Measurements from ENCODE around the gene MRPL38. TPM values are rescaled to one million over a fixed set of nuclear protein-coding genes. Genes with fewer than 3 reads are reported as not detected.

Gene MRPL38
- total RNA-seq, 2 donors from 2014 or later = 103 to 118 TPM

DNA sequence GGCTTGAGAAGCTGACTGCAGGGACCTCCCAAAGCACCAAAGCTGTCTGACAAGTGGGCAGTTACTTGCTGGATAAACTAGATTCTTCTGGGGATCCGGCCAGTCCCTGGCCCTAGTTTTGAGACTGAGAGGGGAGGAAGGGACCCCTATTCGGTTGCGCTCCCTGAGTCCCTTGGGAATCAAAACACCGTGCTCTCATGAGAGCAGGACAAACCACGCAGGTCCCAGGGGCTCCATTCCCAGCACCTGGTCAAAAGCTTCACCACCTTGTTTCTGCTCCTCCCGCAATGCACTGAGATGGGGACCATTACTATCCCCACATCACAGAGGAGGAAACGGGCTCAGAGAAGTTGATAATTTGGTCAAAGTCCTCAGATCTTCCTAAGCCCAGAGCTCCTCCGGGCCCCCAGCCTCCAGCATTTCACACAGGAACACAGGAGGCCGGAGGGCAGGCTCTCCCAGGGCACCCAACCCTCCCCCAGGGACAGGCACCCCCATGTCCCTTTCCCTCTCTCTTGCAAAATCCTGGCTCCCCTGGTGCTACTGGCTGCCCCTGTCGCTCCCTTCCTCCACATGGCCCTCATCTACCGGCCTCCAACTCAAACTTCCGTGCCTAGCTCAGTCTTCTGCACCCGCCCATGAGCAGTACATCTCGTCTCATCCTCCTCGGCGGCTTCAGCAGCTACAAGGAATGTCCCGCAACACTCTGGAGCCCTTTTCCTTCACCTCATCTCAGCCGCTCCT lies 11.2 kb downstream of the MRPL38 start:
- 93 to 96% methylated on average over 14 to 18 of the region's 18 CpGs for WGBS, 2 experiments (ENCODE audit: insufficient coverage in 1 of 2, insufficient read length in 1 of 2)
- Mint-ChIP-seq H3K4me1 (peaks cover 24% of the 10 kb centered on the region), H3K4me3 (no peak overlapping the region), H3K36me3 (ENCODE audit: low read depth) (peaks cover 20% of the 10 kb centered on the region), H3K27ac (no peak overlapping the region), H3K27me3 (ENCODE audit: insufficient read depth) (no peaks in the 10 kb centered on the region), H3K9me3 (no peaks in the 10 kb centered on the region)
- Histone ChIP-seq H3K27me3 (ENCODE audit: control insufficient read depth, insufficient read depth, low read length, poor library complexity, severe bottlenecking) (no peaks in the 10 kb centered on the region), H3K9ac (ENCODE audit: extremely low read depth, low read length, poor library complexity, severe bottlenecking) (no peak overlapping the region), H3K4me3 (ENCODE audit: low read length) (no peak overlapping the region), H3K4me1 (ENCODE audit: control insufficient read depth, insufficient read depth, low read length) (peaks cover 12% of the 10 kb centered on the region), H3K27ac (ENCODE audit: low read depth, low read length) (no peak overlapping the region), H3K9me3 (ENCODE audit: control insufficient read depth, low read length) (no peaks in the 10 kb centered on the region), H3K36me3 (ENCODE audit: control insufficient read depth, insufficient read depth, low read length) (peaks cover 22% of the 10 kb centered on the region)
- DNase-seq = no peak
- TF ChIP-seq, protein P1, sequence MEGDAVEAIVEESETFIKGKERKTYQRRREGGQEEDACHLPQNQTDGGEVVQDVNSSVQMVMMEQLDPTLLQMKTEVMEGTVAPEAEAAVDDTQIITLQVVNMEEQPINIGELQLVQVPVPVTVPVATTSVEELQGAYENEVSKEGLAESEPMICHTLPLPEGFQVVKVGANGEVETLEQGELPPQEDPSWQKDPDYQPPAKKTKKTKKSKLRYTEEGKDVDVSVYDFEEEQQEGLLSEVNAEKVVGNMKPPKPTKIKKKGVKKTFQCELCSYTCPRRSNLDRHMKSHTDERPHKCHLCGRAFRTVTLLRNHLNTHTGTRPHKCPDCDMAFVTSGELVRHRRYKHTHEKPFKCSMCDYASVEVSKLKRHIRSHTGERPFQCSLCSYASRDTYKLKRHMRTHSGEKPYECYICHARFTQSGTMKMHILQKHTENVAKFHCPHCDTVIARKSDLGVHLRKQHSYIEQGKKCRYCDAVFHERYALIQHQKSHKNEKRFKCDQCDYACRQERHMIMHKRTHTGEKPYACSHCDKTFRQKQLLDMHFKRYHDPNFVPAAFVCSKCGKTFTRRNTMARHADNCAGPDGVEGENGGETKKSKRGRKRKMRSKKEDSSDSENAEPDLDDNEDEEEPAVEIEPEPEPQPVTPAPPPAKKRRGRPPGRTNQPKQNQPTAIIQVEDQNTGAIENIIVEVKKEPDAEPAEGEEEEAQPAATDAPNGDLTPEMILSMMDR (conservative IDR thresholded peaks at IDR 0.05) = no peak

DNA sequence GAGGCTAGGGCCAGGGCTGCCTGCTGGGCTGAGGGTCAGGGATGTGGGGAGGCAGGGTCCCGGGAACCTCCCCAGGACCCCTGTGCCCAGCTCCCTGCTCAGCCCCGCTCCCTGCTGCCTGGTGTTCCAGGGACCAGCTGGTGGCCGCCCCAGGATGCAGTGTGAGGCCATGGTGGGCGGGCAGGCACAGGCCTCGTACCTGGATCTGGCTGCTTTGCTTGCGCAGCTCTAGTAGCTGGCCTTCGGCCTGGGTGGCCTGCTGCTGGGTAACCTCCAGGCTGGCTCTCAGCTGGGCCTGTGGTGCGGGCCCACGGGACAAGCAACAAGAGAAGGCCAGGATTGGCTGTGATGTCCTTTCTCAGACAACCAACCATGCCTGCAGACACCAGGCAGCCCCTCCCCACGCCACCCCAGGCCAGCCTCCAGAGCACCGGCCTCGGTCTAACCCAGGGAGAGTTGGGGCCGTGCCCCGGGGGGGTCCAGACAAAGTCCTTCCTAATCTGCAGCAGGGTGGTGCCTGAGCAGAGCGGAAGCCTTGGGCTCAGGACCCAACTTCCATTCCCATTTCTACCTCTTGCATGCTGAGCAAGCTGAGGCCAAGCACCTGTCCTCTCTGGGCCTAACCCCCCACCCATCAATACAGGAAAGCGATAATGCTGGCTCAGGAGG lies 12.0 kb downstream of the MRPL38 start:
- H3K9ac ChIP-seq (ENCODE audit: extremely low read depth, low read length, poor library complexity, severe bottlenecking) = no peak overlapping the region
- DNase-seq = no peak
- peaks cover 22% of the 10 kb centered on the region for H3K4me1 Mint-ChIP-seq

DNA sequence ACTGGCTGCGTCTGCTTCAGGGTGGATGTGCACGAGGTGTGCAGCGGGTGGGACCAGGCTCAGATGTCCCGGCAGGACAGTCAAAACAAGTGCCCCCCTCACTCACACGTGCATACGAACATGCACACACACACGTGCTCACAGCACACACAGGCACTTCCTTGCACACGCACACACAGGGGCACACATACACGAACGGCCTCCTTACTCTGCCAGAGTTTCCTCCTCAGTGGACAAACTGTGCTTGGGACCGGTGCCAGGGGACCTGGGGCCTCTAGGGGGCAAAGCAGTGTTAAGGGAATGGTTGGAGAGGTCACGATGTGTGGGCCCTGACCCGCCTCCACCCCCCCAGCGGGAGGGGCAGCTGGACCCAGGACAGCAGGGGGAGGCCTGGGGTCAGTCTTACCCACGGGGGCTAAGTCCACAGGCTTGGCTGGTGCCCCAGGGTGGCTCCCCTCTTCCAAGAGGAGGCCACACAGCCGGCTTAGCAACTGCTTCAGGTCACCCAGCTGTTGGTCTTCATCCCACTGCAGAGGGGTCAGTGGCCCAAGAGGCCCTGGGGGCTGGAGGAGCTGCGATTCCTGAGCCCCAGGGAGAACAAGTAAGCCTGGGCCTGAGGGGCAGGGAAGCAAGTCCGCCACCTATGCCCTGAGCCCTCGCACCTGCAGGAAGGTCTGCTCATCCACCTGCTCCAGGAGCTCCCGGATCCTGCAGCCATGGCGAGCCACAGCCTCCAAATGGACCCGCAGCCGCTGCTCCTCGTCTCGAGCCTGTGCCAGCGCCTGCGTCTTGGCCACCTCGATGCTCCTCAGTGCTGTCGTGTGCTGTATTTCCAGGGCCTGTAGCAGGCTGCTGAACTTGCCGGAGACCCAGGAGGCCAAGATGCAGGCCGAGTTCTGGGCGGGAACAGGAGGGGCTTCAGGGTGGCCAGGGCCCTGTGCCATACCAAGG lies 12.8 kb downstream of the MRPL38 start:
- no peak overlapping the region for H3K4me3 Mint-ChIP-seq
- peaks cover 19% of the 10 kb centered on the region for H3K36me3 Mint-ChIP-seq (ENCODE audit: low read depth)
- peaks cover 18% of the 10 kb centered on the region for H3K36me3 ChIP-seq (ENCODE audit: control insufficient read depth, insufficient read depth, low read length)
- H3K27me3 ChIP-seq (ENCODE audit: control insufficient read depth, insufficient read depth, low read length, poor library complexity, severe bottlenecking) = no peaks in the 10 kb centered on the region
- H3K27ac ChIP-seq (ENCODE audit: low read depth, low read length) = no peak overlapping the region
- DNase-seq = peak; percentile 55
- H3K9ac ChIP-seq (ENCODE audit: extremely low read depth, low read length, poor library complexity, severe bottlenecking) = no peak overlapping the region
- WGBS, 2 experiments (ENCODE audit: insufficient coverage in 1 of 2, insufficient read length in 1 of 2) = 89% methylated on average over 13 to 32 of the region's 32 CpGs
- peaks cover 17% of the 10 kb centered on the region for H3K4me1 Mint-ChIP-seq
- H3K27ac Mint-ChIP-seq = no peak overlapping the region
- H3K4me3 ChIP-seq (ENCODE audit: low read length) = no peak overlapping the region
- no peaks in the 10 kb centered on the region for H3K27me3 Mint-ChIP-seq (ENCODE audit: insufficient read depth)
- peaks cover 7% of the 10 kb centered on the region for H3K4me1 ChIP-seq (ENCODE audit: control insufficient read depth, insufficient read depth, low read length)
- TF ChIP-seq, protein P1 (conservative IDR thresholded peaks at IDR 0.05) = peak; percentile 15
- no peaks in the 10 kb centered on the region for H3K9me3 ChIP-seq (ENCODE audit: control insufficient read depth, low read length)
- no peaks in the 10 kb centered on the region for H3K9me3 Mint-ChIP-seq

More for the DNA sequence above, 12.0 kb downstream of the MRPL38 start:
- no peaks in the 10 kb centered on the region for H3K9me3 Mint-ChIP-seq
- H3K36me3 Mint-ChIP-seq (ENCODE audit: low read depth) = peaks cover 19% of the 10 kb centered on the region
- no peak overlapping the region for H3K4me3 Mint-ChIP-seq
- Histone ChIP-seq H3K4me1 (ENCODE audit: control insufficient read depth, insufficient read depth, low read length) (peaks cover 12% of the 10 kb centered on the region), H3K4me3 (ENCODE audit: low read length) (no peak overlapping the region), H3K27ac (ENCODE audit: low read depth, low read length) (no peak overlapping the region), H3K27me3 (ENCODE audit: control insufficient read depth, insufficient read depth, low read length, poor library complexity, severe bottlenecking) (no peaks in the 10 kb centered on the region), H3K9me3 (ENCODE audit: control insufficient read depth, low read length) (no peaks in the 10 kb centered on the region), H3K36me3 (ENCODE audit: control insufficient read depth, insufficient read depth, low read length) (peaks cover 18% of the 10 kb centered on the region)
- TF ChIP-seq, protein P1 (conservative IDR thresholded peaks at IDR 0.05) = no peak
- WGBS, 2 experiments (ENCODE audit: insufficient coverage in 1 of 2, insufficient read length in 1 of 2) = 84 to 89% methylated on average over 10 to 16 of the region's 16 CpGs
- H3K27me3 Mint-ChIP-seq (ENCODE audit: insufficient read depth) = no peaks in the 10 kb centered on the region
- H3K27ac Mint-ChIP-seq = no peak overlapping the region

Measured in endodermal cell (in vitro differentiated cells).